Natural killer cell (primary cell): ENCODE data around the gene CDK16. TPM values are rescaled to one million over a fixed set of nuclear protein-coding genes. Genes with fewer than 3 reads are reported as not detected.
A peak's percentile ranks its signal among the peaks of the same experiment; 100 is the strongest.

Experiments used
- ATAC-seq, 3 donors: fragments of 150-1000 bp in 2 of 3; fragments of 200-7000 bp in 1 of 3; cut with Tn5 transposase; 1 replicate in 1 of 3; 2 replicates in 2 of 3; pipeline ENCODE4 v1.10.0; 2021; ENCODE audit warnings: mild to moderate bottlenecking in 2 of 3, moderate library complexity in 2 of 3
- DNase-seq, 2 donors: peaks; one replicate each; pipeline versions ENCODE4 v3.0.0 to v3.0.0-alpha.2; 2013 to 2021; ENCODE audit warnings: mixed read lengths in 1 of 2
- H3K27ac ChIP-seq: one replicate; pipeline ENCODE4 v1.5.1; 2013; ENCODE audit warnings: mild to moderate bottlenecking, low read length
- H3K27me3 ChIP-seq: one replicate; pipeline ENCODE4 v1.6.1; 2013; ENCODE audit warnings: low read length; ENCODE audit not compliant: control insufficient read depth, insufficient read depth
- H3K36me3 ChIP-seq: one replicate; pipeline ENCODE4 v1.6.1; 2013; ENCODE audit warnings: low read length; ENCODE audit not compliant: control insufficient read depth, insufficient read depth
- H3K4me1 ChIP-seq: one replicate; pipeline ENCODE4 v1.6.1; 2013; ENCODE audit warnings: low read length; ENCODE audit not compliant: control insufficient read depth, insufficient read depth
- H3K4me3 ChIP-seq: one replicate; pipeline ENCODE4 v1.5.1; 2013; ENCODE audit warnings: low read length
- H3K9me3 ChIP-seq: one replicate; pipeline ENCODE4 v1.6.1; 2013; ENCODE audit warnings: low read length; ENCODE audit not compliant: control insufficient read depth, insufficient read depth
- H3K27ac Mint-ChIP-seq, 2 donors: one replicate each; pipeline ENCODE4 v1.8.0; 2022; ENCODE audit warnings: mild to moderate bottlenecking in 2 of 2, mixed read lengths in 2 of 2, moderate library complexity in 1 of 2
- H3K27me3 Mint-ChIP-seq, 2 donors: one replicate each; pipeline ENCODE4 v1.8.0; 2022; ENCODE audit warnings: low read depth in 2 of 2, mixed read lengths in 2 of 2
- H3K36me3 Mint-ChIP-seq: one replicate; pipeline ENCODE4 v1.8.0; 2022; ENCODE audit warnings: mixed read lengths
- H3K4me1 Mint-ChIP-seq, 2 donors: one replicate each; pipeline ENCODE4 v1.8.0; 2022; ENCODE audit warnings: mixed read lengths in 2 of 2
- H3K4me3 Mint-ChIP-seq: one replicate; pipeline ENCODE4 v1.8.0; 2022; ENCODE audit warnings: mild to moderate bottlenecking, moderate library complexity, mixed read lengths
- H3K9me3 Mint-ChIP-seq, 2 donors: one replicate each; pipeline ENCODE4 v1.8.0; 2022; ENCODE audit warnings: mixed read lengths in 2 of 2
- WGBS: methylation state at CpG from one replicate; pipeline ENCODE4 v1.1.7; 2013; ENCODE audit warnings: missing lambda C conversion rate; ENCODE audit not compliant: insufficient coverage; 5-methylcytosine and 5-hydroxymethylcytosine counted together
- intact Hi-C: fragments of 100-400 bp; cut with micrococcal nuclease; formaldehyde crosslinking; loops from one replicate; pipeline ENCODE4 v1.14.2; 2022
- total RNA-seq, 4 donors: library from RNA; stranded (reverse); fragments of 120-200 nt in 1 of 4; gene quantifications; one replicate each; pipeline versions ENCODE4 v1.2.3 to v1.2.4, GENCODE V29; 2013 to 2022
- TF ChIP-seq, protein P1 (sequence below): fragments of 200-600 bp; IDR thresholded peaks from one replicate; pipeline ENCODE4 v1.8.0; 2022; ENCODE audit warnings: antibody characterized with exemption

The CDK16 gene
- total RNA-seq, 3 donors from 2014 or later (not counting 1 experiment from before 2014, with no cell fraction given): 112 to 140 (median 126) TPM

DNA sequence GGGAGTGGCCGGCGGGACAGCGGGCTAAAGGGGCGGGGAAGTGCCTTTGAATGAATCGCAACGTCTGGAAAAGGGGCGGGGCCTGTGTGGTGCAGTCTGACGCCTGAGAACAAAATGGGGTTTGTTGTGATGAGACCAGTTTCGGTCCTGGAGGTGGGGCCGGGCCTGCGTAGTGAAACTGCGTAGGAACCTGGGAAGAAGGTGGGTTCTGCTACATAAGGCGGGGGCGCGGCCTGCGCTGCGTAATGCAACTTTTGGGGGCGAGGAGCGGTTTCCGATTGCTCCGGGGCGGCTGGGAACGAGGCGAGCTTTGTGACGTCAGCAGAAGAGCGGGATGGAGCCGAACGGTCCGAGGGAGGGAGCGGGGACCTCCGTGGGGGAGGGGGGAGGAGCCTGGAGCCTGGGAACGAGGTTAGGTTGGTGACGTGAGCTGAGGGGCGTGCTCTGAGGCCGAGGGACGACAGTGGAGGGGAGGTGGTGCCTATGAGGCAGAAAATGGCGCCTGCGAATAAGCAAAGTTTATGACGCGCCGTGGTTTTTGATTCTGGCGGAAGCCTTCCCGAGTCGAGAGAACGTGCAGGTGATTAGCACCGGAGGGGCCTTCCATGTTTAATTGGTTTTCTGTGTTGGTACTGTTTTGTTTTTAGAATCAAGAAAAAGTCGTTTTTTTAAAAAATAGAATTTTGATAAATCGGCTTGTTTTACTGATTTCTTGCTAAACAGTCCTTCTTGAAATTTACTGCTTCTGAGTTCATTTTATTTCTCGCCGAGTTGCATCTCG, 15.0 kb downstream of the CDK16 start:
- peak overlapping the region; percentile 98 for H3K27ac ChIP-seq
- Mint-ChIP-seq H3K27ac (peak overlapping the region; percentile 97 to 99), H3K9me3 (no peaks in the 10 kb centered on the region), H3K4me1 (peaks cover 17 to 20% of the 10 kb centered on the region in 2 donors), H3K27me3 (no peaks in the 10 kb centered on the region), H3K36me3 (no peaks in the 10 kb centered on the region), H3K4me3 (peak overlapping the region; percentile 98)
- peak; percentile 86 to 97 for DNase-seq
- intact Hi-C loops: loop anchor here (1.0 kb wide), 1 partner anchor 16 kb away; no protein-coding TSS in a partner anchor
- H3K9me3 ChIP-seq: no peaks in the 10 kb centered on the region
- H3K27me3 ChIP-seq: no peaks in the 10 kb centered on the region
- TF ChIP-seq, protein P1, sequence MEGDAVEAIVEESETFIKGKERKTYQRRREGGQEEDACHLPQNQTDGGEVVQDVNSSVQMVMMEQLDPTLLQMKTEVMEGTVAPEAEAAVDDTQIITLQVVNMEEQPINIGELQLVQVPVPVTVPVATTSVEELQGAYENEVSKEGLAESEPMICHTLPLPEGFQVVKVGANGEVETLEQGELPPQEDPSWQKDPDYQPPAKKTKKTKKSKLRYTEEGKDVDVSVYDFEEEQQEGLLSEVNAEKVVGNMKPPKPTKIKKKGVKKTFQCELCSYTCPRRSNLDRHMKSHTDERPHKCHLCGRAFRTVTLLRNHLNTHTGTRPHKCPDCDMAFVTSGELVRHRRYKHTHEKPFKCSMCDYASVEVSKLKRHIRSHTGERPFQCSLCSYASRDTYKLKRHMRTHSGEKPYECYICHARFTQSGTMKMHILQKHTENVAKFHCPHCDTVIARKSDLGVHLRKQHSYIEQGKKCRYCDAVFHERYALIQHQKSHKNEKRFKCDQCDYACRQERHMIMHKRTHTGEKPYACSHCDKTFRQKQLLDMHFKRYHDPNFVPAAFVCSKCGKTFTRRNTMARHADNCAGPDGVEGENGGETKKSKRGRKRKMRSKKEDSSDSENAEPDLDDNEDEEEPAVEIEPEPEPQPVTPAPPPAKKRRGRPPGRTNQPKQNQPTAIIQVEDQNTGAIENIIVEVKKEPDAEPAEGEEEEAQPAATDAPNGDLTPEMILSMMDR: no peak
- peak overlapping the region; percentile 70 for H3K4me3 ChIP-seq
- H3K36me3 ChIP-seq: peaks cover 4% of the 10 kb centered on the region
- WGBS: 0% methylated on average over 47 of the region's 51 CpGs
- peaks cover 8% of the 10 kb centered on the region for H3K4me1 ChIP-seq
- ATAC-seq: peak; percentile 85 to 95 (median 85)

DNA sequence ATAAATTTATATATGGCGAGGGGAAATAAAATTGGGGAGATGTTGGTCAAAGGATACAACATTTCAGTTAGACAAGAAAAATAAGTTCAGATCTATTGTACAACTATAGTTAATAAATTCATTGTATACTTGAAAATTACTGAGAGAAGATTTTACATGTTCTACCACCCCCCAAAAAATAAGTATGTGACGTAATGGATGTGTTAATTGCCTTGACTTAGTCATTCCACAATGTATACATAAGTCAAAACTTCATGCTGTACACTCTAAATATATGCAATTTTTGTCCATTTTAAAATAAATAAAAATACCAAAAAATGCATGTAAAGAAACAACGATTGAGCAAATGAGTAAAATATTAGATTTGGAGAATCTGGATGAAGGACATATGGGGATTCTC, 16.1 kb downstream of the CDK16 start:
- no peak for ATAC-seq
- no peaks in the 10 kb centered on the region for H3K36me3 Mint-ChIP-seq
- Histone ChIP-seq H3K36me3 (no peaks in the 10 kb centered on the region), H3K4me3 (no peak overlapping the region), H3K27me3 (no peaks in the 10 kb centered on the region), H3K9me3 (no peaks in the 10 kb centered on the region), H3K27ac (peak overlapping the region; percentile 98), H3K4me1 (peaks cover 8% of the 10 kb centered on the region)
- H3K4me3 Mint-ChIP-seq: peak overlapping the region; percentile 98
- no peaks in the 10 kb centered on the region for H3K27me3 Mint-ChIP-seq
- intact Hi-C loops: no loop called here
- TF ChIP-seq, protein P1: no peak
- H3K27ac Mint-ChIP-seq: peak overlapping the region; percentile 97 to 99
- no peak for DNase-seq
- no CpG with 5 or more reads among the region's 3 CpGs for WGBS
- H3K9me3 Mint-ChIP-seq: no peaks in the 10 kb centered on the region
- H3K4me1 Mint-ChIP-seq: peaks cover 20 to 21% of the 10 kb centered on the region in 2 donors

DNA sequence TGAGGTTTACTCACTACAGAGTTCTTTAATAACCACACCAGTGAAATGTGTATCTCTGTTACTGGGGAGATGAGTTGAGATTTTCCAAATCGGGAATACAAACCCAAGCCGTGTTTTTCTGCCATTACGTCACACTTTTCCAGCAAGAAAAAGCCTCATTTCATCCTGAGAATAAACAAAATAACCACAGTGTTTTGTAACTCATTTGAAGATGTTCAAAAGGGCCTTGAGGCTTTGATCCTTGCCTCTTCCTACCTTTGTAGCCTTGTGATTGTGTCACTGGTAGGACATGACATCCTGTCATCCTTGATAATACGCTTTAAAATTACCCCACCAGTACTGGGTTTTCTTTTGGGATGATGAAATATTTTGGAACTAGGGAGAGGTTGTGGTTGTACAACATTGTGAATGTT, 17.2 kb downstream of the CDK16 start:
- intact Hi-C loops: no loop called here
- ATAC-seq (no peak), DNase-seq (no peak)
- H3K4me1 Mint-ChIP-seq: peaks cover 18 to 20% of the 10 kb centered on the region in 2 donors
- no peaks in the 10 kb centered on the region for H3K27me3 Mint-ChIP-seq
- no peak overlapping the region for H3K27ac ChIP-seq
- H3K4me1 ChIP-seq: peaks cover 8% of the 10 kb centered on the region
- peaks cover 8% of the 10 kb centered on the region for H3K36me3 ChIP-seq
- WGBS: no CpG with 5 or more reads among the region's 4 CpGs
- peak overlapping the region; percentile 22 for H3K4me3 Mint-ChIP-seq
- H3K9me3 Mint-ChIP-seq: no peaks in the 10 kb centered on the region
- TF ChIP-seq, protein P1: no peak
- no peaks in the 10 kb centered on the region for H3K36me3 Mint-ChIP-seq
- peak overlapping the region; percentile 73 to 99 for H3K27ac Mint-ChIP-seq
- no peaks in the 10 kb centered on the region for H3K27me3 ChIP-seq
- H3K4me3 ChIP-seq: no peak overlapping the region
- no peaks in the 10 kb centered on the region for H3K9me3 ChIP-seq
